Skeletal muscle tissue (tissue), 4 donors: ENCODE measurements around the gene IQCK. TPM values are rescaled to one million over a fixed set of nuclear protein-coding genes. Genes with fewer than 3 reads are reported as not detected.

Experiments used
- H3K27ac ChIP-seq: one replicate; pipeline ENCODE4 v1.7.0; 2013; ENCODE audit warnings: mild to moderate bottlenecking, low read depth, low read length, inconsistent platforms
- H3K27me3 ChIP-seq, 3 donors: one replicate each; pipeline ENCODE4 v1.7.0; 2013; ENCODE audit warnings: low read length in 3 of 3; ENCODE audit not compliant: control insufficient read depth in 3 of 3, insufficient read depth in 3 of 3
- H3K36me3 ChIP-seq, 3 donors: one replicate each; pipeline ENCODE4 v1.7.0; 2013; ENCODE audit warnings: low read length in 3 of 3; ENCODE audit not compliant: control insufficient read depth in 3 of 3, insufficient read depth in 3 of 3
- H3K4me1 ChIP-seq, 3 donors: one replicate each; pipeline ENCODE4 v1.7.0; 2013; ENCODE audit warnings: low read length in 3 of 3, mild to moderate bottlenecking in 3 of 3; ENCODE audit not compliant: control insufficient read depth in 3 of 3, insufficient read depth in 3 of 3
- H3K4me3 ChIP-seq, 3 donors: one replicate each; pipeline ENCODE4 v1.7.0; 2013; ENCODE audit warnings: low read length in 3 of 3
- H3K9ac ChIP-seq, 3 donors: one replicate each; pipeline ENCODE4 v1.7.0; 2013; ENCODE audit warnings: low read length in 3 of 3, mild to moderate bottlenecking in 3 of 3, moderate library complexity in 2 of 3, low read depth in 1 of 3
- H3K9me3 ChIP-seq, 3 donors: one replicate each; pipeline ENCODE4 v1.7.0; 2013; ENCODE audit warnings: low read length in 3 of 3; ENCODE audit not compliant: control insufficient read depth in 3 of 3
- total RNA-seq: library from RNA; depleted of rRNA; stranded (reverse); fragments of >200 nt; gene quantifications from one replicate; pipeline ENCODE4 v1.2.3, GENCODE V29; 2014
- donor health status: Osteomylitis.

IQCK gene
- total RNA-seq, 1 donor from 2014 or later: 10.4 TPM

DNA sequence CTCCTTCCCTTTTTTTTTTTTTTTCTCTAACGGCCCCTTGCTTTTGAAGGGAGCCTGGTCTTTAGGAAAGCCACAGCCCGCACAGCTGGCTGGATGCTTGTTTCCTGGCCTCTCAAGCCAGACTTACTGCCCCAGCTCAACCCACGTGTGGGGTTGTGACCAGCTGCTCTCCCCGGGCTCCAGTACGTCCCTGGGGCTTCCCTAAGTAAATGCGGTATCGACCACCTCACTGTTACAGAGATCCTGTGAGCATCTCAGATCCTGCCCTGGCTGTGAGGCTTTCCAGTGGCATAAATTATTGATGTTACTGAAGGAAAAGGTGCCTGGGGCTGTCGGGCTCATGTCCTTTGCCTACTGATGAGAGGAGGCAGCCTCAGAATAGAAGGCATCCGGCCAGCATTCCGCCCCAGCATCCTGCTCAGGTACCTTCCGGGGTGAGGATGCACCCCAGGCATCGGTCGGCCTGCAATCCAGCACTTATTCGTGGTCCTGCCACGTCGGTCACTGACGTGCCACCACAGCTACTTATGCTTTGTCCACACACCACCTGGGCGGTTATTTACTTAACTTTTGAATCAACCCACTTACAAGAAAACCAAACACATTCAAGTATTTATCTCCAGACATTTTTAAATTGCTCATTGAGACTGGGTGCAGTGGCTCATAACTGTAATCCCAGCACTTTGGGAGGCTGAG, 156.9 kb downstream of the IQCK start:
- peak overlapping the region in 1 of 3 donors; percentile 40 for H3K9ac ChIP-seq

DNA sequence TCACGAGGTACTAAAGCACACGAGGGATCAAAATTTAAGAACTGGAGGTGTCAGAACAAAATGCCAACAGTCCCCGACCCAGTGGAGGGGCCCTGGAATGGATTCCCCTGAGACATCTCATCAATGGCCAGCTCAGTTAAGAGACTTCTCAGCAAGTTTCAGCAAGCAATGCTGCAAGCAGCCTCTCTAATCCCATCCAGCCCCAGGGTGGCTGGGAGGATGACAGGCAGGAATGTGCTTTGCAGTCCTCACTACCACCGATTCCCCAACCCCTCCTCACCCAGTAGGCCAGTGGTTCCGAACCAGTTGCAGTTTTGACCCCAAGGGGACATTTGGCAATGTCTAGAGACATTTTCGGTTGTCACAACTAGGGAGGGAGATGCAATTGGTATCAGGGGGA, 157.8 kb downstream of the IQCK start:
- Histone ChIP-seq H3K4me3 (peak overlapping the region in 2 of 3 donors; percentile 27 to 45), H3K9ac (peak overlapping the region in 1 of 3 donors; percentile 54), H3K36me3 (peaks cover 21 to 33% (median 23%) of the 10 kb centered on the region in 3 donors), H3K9me3 (no peaks in the 10 kb centered on the region), H3K27ac (peak overlapping the region; percentile 79), H3K4me1 (peaks cover 49 to 65% (median 53%) of the 10 kb centered on the region in 3 donors), H3K27me3 (no peaks in the 10 kb centered on the region)

More for the DNA sequence above, 156.9 kb downstream of the IQCK start:
- Histone ChIP-seq H3K27me3 (no peaks in the 10 kb centered on the region), H3K36me3 (peaks cover 26 to 33% (median 31%) of the 10 kb centered on the region in 3 donors), H3K9me3 (no peaks in the 10 kb centered on the region), H3K4me3 (no peak overlapping the region), H3K4me1 (peaks cover 44 to 62% (median 50%) of the 10 kb centered on the region in 3 donors), H3K27ac (no peak overlapping the region)

DNA sequence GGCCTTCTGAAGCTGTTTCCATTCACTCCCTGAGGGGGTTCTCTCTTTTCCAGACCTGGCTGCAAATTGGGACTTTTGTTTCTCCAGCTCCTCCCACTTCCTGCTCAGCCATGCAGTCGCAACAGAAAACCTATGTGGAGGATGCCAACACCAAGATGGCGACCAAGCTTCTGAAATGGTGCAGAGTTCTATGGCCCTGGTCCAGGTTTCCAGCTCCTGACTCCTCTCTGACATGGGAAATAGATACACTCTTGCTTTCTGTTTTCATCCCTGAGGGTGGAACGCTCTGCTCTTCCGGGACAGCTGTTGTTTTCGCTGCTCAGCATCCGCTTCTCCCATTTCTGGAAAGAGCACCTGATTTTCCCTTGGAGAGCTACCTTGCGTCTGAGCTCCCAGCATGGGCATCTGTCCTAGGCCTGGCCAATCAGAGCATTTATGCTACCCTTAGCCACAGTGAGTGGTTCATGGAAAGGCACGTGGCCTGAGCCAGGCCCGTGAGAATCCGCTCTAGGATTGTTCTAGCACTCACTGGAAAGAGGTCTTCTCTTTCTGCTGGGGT, 158.5 kb downstream of the IQCK start:
- H3K4me1 ChIP-seq: peaks cover 51 to 66% (median 54%) of the 10 kb centered on the region in 3 donors
- H3K9ac ChIP-seq: peak overlapping the region in 1 of 3 donors; percentile 54
- H3K27me3 ChIP-seq: no peaks in the 10 kb centered on the region
- peak overlapping the region; percentile 27 to 53 (median 45) for H3K4me3 ChIP-seq
- H3K27ac ChIP-seq: peak overlapping the region; percentile 79
- no peaks in the 10 kb centered on the region for H3K9me3 ChIP-seq
- peaks cover 18 to 33% (median 19%) of the 10 kb centered on the region in 3 donors for H3K36me3 ChIP-seq

DNA sequence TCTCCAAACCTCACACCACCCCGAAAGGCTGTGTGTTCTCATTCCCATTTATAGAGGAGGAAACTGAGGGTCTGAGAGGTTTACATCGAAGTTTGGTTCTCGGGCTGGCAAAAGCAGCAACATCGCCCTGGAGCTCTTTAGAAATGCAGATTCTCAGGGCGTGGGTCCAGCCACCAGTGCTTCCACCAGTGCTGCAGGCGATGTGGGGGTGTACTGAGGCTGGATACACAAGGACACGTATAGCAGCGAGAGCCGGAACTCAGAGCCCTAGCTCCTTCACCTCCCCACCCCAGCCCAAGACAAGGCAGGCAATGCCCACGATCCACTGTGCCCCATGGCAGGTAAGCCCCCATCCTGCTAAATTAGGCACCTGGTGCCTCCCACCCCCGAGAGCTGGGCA, 160.7 kb downstream of the IQCK start:
- Histone ChIP-seq H3K4me1 (peaks cover 59 to 75% (median 66%) of the 10 kb centered on the region in 3 donors), H3K36me3 (peaks cover 5 to 20% (median 6%) of the 10 kb centered on the region in 3 donors), H3K9ac (peak overlapping the region in 1 of 3 donors; percentile 70), H3K4me3 (peak overlapping the region in 1 of 3 donors; percentile 19), H3K27me3 (no peaks in the 10 kb centered on the region), H3K9me3 (no peaks in the 10 kb centered on the region), H3K27ac (peak overlapping the region; percentile 57)

DNA sequence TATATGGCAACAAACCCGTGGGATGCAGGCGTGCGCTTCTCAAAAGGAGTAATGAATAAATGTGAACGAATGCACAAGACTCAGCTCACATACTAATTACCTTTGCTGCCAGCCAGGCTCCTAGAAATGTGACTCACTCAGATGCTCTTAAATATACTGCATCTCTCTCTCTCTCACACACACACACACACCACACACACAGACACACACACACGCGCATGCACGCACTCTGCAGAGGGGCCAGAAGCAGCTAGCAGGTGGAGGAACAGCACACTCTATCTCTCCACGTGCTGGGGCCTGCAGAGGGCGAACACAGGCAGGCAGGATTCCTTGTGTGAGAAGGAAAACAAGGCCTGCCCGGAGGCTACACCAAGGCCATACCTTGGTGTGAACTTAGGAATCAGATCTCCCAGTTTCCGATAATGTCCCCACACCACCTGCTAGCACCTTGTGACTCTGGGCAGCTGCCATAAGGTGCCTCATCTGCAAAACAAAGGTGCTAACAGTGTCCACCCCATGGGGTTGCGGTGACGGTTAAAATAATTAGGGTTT, 161.2 kb downstream of the IQCK start:
- Histone ChIP-seq H3K4me3 (peak overlapping the region in 2 of 3 donors; percentile 19 to 22), H3K27ac (peak overlapping the region; percentile 57), H3K36me3 (peaks cover 5 to 19% (median 6%) of the 10 kb centered on the region in 3 donors), H3K4me1 (peaks cover 54 to 72% (median 62%) of the 10 kb centered on the region in 3 donors), H3K9ac (peak overlapping the region in 1 of 3 donors; percentile 70), H3K27me3 (no peaks in the 10 kb centered on the region), H3K9me3 (no peaks in the 10 kb centered on the region)

DNA sequence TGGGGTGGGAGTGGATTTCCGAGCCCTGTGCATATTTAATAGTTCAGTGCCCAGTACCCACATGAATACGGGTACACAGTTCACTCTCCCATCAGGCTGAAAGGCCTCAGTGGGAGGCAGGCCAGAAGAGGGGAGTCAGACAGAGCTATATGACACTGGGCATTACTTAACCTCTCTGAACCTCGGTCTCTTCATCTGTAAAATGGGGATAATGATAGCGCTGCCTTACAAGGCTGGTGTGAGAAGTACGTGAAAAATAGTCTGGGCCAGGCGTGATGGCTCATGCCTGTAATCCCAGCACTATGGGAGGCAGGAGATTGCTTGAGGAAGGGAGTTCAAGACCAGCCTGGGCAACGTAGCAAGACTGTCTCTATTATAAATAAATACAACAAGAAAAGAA, 163.0 kb downstream of the IQCK start:
- Histone ChIP-seq H3K27ac (no peak overlapping the region), H3K27me3 (no peaks in the 10 kb centered on the region), H3K9ac (no peak overlapping the region), H3K9me3 (no peaks in the 10 kb centered on the region), H3K4me1 (peaks cover 54 to 69% (median 62%) of the 10 kb centered on the region in 3 donors), H3K4me3 (no peak overlapping the region), H3K36me3 (peaks cover 5 to 18% (median 6%) of the 10 kb centered on the region in 3 donors)

DNA sequence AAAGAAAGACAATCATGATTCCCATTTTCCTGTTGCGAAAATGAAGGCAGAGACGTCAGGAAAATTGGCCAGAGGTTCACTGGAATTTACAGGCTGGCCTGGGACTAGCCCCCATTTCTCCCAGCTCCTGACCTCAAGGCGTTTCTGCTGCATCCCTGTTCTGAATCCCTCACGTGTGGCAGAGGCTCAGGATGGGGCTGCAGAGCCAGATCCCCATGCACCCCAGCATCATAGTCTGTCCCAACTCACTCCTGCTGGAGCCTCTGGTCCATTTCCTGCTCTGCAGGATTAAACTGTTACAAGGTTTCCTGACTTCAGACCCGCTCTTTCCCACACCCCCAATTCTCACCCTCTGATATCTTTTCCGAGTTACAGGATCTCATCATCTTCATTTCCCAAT, 163.7 kb downstream of the IQCK start:
- Histone ChIP-seq H3K27me3 (no peaks in the 10 kb centered on the region), H3K9ac (peak overlapping the region in 2 of 3 donors; percentile 40 to 97), H3K27ac (no peak overlapping the region), H3K4me1 (peaks cover 47 to 63% (median 61%) of the 10 kb centered on the region in 3 donors), H3K4me3 (peak overlapping the region in 1 of 3 donors; percentile 24), H3K9me3 (no peaks in the 10 kb centered on the region), H3K36me3 (peaks cover 5 to 15% (median 6%) of the 10 kb centered on the region in 3 donors)

DNA sequence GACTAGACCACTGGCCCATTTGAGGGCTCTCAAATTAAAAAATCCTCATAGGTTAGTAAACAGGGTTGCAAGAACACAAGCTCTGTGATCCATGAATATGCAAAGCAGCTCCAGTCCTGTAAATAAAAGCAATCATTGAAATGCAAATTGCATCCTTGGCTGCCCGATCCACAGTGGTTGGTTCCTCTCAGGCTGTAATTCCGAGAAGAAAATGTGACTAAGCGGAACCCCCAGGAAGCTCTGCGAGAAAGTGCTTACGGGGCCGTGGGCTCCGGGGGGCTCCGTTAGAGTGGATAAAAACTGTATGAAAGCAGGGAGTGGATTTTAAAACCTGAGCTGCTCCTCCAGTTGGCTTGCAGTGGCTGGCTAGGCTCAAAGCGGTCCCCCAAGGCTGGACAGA, 164.1 kb downstream of the IQCK start:
- no peaks in the 10 kb centered on the region for H3K27me3 ChIP-seq
- H3K9me3 ChIP-seq: no peaks in the 10 kb centered on the region
- peak overlapping the region in 2 of 3 donors; percentile 78 to 85 for H3K4me3 ChIP-seq
- peaks cover 5 to 15% (median 6%) of the 10 kb centered on the region in 3 donors for H3K36me3 ChIP-seq
- H3K4me1 ChIP-seq: peaks cover 45 to 59% (median 57%) of the 10 kb centered on the region in 3 donors
- H3K9ac ChIP-seq: peak overlapping the region in 2 of 3 donors; percentile 81 to 97
- H3K27ac ChIP-seq: peak overlapping the region; percentile 89

DNA sequence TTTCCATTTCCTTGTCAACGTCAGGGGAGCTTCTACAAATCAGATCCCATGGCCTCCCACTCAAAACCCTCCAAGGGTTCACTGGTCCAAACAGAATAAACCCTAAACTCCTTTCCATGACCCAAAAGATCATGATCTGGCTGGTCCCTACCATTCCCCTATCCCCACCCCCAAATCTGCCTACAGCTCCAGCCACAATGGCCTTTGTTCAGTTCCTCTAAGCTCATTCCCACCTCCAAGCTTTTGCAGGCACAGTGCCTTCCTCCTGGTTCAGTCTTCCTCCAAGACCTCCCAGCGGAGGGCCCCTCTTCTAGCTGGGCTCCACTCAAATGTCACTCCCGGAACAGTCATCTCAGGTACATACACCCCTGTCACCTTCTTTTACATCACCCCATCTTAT, 164.6 kb downstream of the IQCK start:
- Histone ChIP-seq H3K4me3 (peak overlapping the region; percentile 78 to 85 (median 85)), H3K36me3 (peaks cover 5 to 15% (median 6%) of the 10 kb centered on the region in 3 donors), H3K27me3 (no peaks in the 10 kb centered on the region), H3K9me3 (no peaks in the 10 kb centered on the region), H3K4me1 (peaks cover 40 to 55% (median 52%) of the 10 kb centered on the region in 3 donors), H3K27ac (peak overlapping the region; percentile 89), H3K9ac (peak overlapping the region; percentile 81 to 97 (median 88))
